Natural killer cell treated with Interleukin-12 subunit alpha and Interleukin-12 subunit beta and Interleukin-15 and Interleukin-18, amount 100 ng/mL, for 72 hours (primary cell): Measurements from ENCODE around the gene ANTKMT. TPM values are rescaled to one million over a fixed set of nuclear protein-coding genes. Genes with fewer than 3 reads are reported as not detected.
"Not testable (repeated sequence)": the region's sequence is repeated elsewhere in the genome, so short reads cannot be mapped to it uniquely, and the experiment has no call there.

Experiments used
- ATAC-seq, 2 donors: fragments of 150-1000 bp; cut with Tn5 transposase in 1 of 2; sonication (Bioruptor Pico), chemical (Tn5 transposase) in 1 of 2; 2 replicates each; pipeline ENCODE4 v1.10.0; 2021
- DNase-seq: peaks from one replicate; pipeline ENCODE4 v3.0.0; 2022; ENCODE audit warnings: low spot score
- H3K27ac Mint-ChIP-seq, 2 donors: 1 replicate in 1 of 2; 2 replicates in 1 of 2; pipeline ENCODE4 v1.8.0; 2022; ENCODE audit warnings: mixed read lengths in 2 of 2, mild to moderate bottlenecking in 1 of 2, moderate library complexity in 1 of 2
- H3K27me3 Mint-ChIP-seq, 2 donors: 1 replicate in 1 of 2; 2 replicates in 1 of 2; pipeline ENCODE4 v1.8.0; 2022; ENCODE audit warnings: mixed read lengths in 2 of 2
- H3K36me3 Mint-ChIP-seq: one replicate; pipeline ENCODE4 v1.8.0; 2022; ENCODE audit warnings: mixed read lengths
- H3K4me1 Mint-ChIP-seq, 2 donors: 1 replicate in 1 of 2; 2 replicates in 1 of 2; pipeline ENCODE4 v1.8.0; 2022; ENCODE audit warnings: low read depth in 2 of 2, mixed read lengths in 2 of 2, mild to moderate bottlenecking in 1 of 2
- H3K4me3 Mint-ChIP-seq: one replicate; pipeline ENCODE4 v1.8.0; 2022; ENCODE audit warnings: mixed read lengths
- H3K9me3 Mint-ChIP-seq: 2 replicates; pipeline ENCODE4 v1.8.0; 2022; ENCODE audit warnings: mixed read lengths
- total RNA-seq, 2 donors: library from RNA; stranded (reverse); gene quantifications; one replicate each; pipeline ENCODE4 v1.2.3, GENCODE V29; 2022

ANTKMT gene
- total RNA-seq, 2 donors from 2014 or later: 29.1 to 37.9 TPM

GRCh38 chr16:751152-752006 lies 30.4 kb downstream of the ANTKMT start:
- Mint-ChIP-seq H3K27me3 (peaks cover 0 to under 1% of the 10 kb centered on the region in 2 donors), H3K4me3 (no peak overlapping the region), H3K9me3 (no peaks in the 10 kb centered on the region), H3K4me1 (no peaks in the 10 kb centered on the region), H3K27ac (no peak overlapping the region), H3K36me3 (no peaks in the 10 kb centered on the region)
- DNase-seq (no peak), ATAC-seq (peak in 1 of 2 donors; percentile 33)

GRCh38 chr16:752007-752312 lies 31.0 kb downstream of the ANTKMT start:
- no peak overlapping the region for H3K27ac Mint-ChIP-seq
- no peaks in the 10 kb centered on the region for H3K36me3 Mint-ChIP-seq
- no peak overlapping the region for H3K4me3 Mint-ChIP-seq
- ATAC-seq: no peak
- no peaks in the 10 kb centered on the region for H3K4me1 Mint-ChIP-seq
- H3K27me3 Mint-ChIP-seq: peaks cover 0 to 3% of the 10 kb centered on the region in 2 donors
- H3K9me3 Mint-ChIP-seq: no peaks in the 10 kb centered on the region
- no peak for DNase-seq

- not testable (repeated sequence) for H3K4me3 Mint-ChIP-seq, ATAC-seq, H3K27me3 Mint-ChIP-seq, DNase-seq, H3K27ac Mint-ChIP-seq, H3K4me1 Mint-ChIP-seq, H3K36me3 Mint-ChIP-seq, H3K9me3 Mint-ChIP-seq
These were observed 33.2 kb downstream of the ANTKMT start for GRCh38 chr16:754121-754607.

GRCh38 chr16:754656-755055 lies 33.7 kb downstream of the ANTKMT start:
- Mint-ChIP-seq H3K27ac (no peak overlapping the region), H3K9me3 (no peaks in the 10 kb centered on the region), H3K36me3 (no peaks in the 10 kb centered on the region), H3K4me1 (peaks cover 5 to 6% of the 10 kb centered on the region in 2 donors), H3K4me3 (no peak overlapping the region), H3K27me3 (peaks cover 3 to 8% of the 10 kb centered on the region in 2 donors)
- DNase-seq: no peak
- ATAC-seq: no peak

- Mint-ChIP-seq H3K27me3 (peaks cover 3 to 8% of the 10 kb centered on the region in 2 donors), H3K36me3 (no peaks in the 10 kb centered on the region)
- no peak for ATAC-seq
These were observed 35.5 kb downstream of the ANTKMT start for GRCh38 chr16:756428-756827.

GRCh38 chr16:759110-759910 lies 38.4 kb downstream of the ANTKMT start:
- Mint-ChIP-seq H3K27ac (no peak overlapping the region), H3K4me1 (peaks cover 5 to 6% of the 10 kb centered on the region in 2 donors), H3K36me3 (no peaks in the 10 kb centered on the region), H3K27me3 (peaks cover 3 to 8% of the 10 kb centered on the region in 2 donors), H3K9me3 (no peaks in the 10 kb centered on the region), H3K4me3 (no peak overlapping the region)
- no peak for ATAC-seq
- DNase-seq: no peak

More at GRCh38 chr16:756428-756827, 35.5 kb downstream of the ANTKMT start:
- H3K9me3 Mint-ChIP-seq: no peaks in the 10 kb centered on the region
- no peak for DNase-seq
- peaks cover 5 to 6% of the 10 kb centered on the region in 2 donors for H3K4me1 Mint-ChIP-seq
- H3K4me3 Mint-ChIP-seq: no peak overlapping the region
- no peak overlapping the region for H3K27ac Mint-ChIP-seq

- ATAC-seq (no peak), DNase-seq (no peak)
- Mint-ChIP-seq H3K4me1 (peaks cover 5 to 6% of the 10 kb centered on the region in 2 donors), H3K4me3 (no peak overlapping the region), H3K9me3 (no peaks in the 10 kb centered on the region), H3K36me3 (no peaks in the 10 kb centered on the region), H3K27me3 (peaks cover 3 to 8% of the 10 kb centered on the region in 2 donors), H3K27ac (no peak overlapping the region)
These were observed 39.1 kb downstream of the ANTKMT start for GRCh38 chr16:760065-760464.

GRCh38 chr16:760545-761343 lies 39.8 kb downstream of the ANTKMT start, which contains the start of gene MSLN:
TSS of gene MSLN (plus strand) at chr16:760734. CDS start at chr16:762681, 1,947 bp downstream.
- no peak within 1 kb of the TSS for H3K27ac Mint-ChIP-seq
- peaks cover 5 to 6% of the 10 kb centered on the region in 2 donors for H3K4me1 Mint-ChIP-seq
- ATAC-seq: no peak
- no peaks in the 10 kb centered on the region for H3K9me3 Mint-ChIP-seq
- no peak for DNase-seq
- H3K4me3 Mint-ChIP-seq: no peak within 1 kb of the TSS
- peaks cover 3 to 8% of the 10 kb centered on the region in 2 donors for H3K27me3 Mint-ChIP-seq
- no peaks in the 10 kb centered on the region for H3K36me3 Mint-ChIP-seq

- no peaks in the 10 kb centered on the region for H3K36me3 Mint-ChIP-seq
- peaks cover 0 to 8% of the 10 kb centered on the region in 2 donors for H3K27me3 Mint-ChIP-seq
- no peaks in the 10 kb centered on the region for H3K9me3 Mint-ChIP-seq
- no peak overlapping the region for H3K27ac Mint-ChIP-seq
- DNase-seq (no peak), ATAC-seq (no peak)
- H3K4me1 Mint-ChIP-seq: peaks cover 5 to 6% of the 10 kb centered on the region in 2 donors
- no peak overlapping the region for H3K4me3 Mint-ChIP-seq
These were observed 40.9 kb downstream of the ANTKMT start for GRCh38 chr16:761625-762513.

- DNase-seq (no peak), ATAC-seq (no peak)
- Mint-ChIP-seq H3K27me3 (peaks cover 0 to 4% of the 10 kb centered on the region in 2 donors), H3K9me3 (no peaks in the 10 kb centered on the region), H3K27ac (no peak overlapping the region), H3K4me3 (no peak overlapping the region), H3K4me1 (peaks cover 2 to 3% of the 10 kb centered on the region in 2 donors), H3K36me3 (no peaks in the 10 kb centered on the region)
These were observed 41.8 kb downstream of the ANTKMT start for GRCh38 chr16:762595-763268.

- Mint-ChIP-seq H3K4me1 (no peaks in the 10 kb centered on the region), H3K36me3 (no peaks in the 10 kb centered on the region), H3K4me3 (no peak overlapping the region), H3K27me3 (no peaks in the 10 kb centered on the region), H3K9me3 (no peaks in the 10 kb centered on the region), H3K27ac (no peak overlapping the region)
- DNase-seq (no peak), ATAC-seq (no peak)
These were observed 42.6 kb downstream of the ANTKMT start for GRCh38 chr16:763369-764183.
